NCI-H226 (cell line): ENCODE data around the gene ENTHD1.
A peak's percentile ranks its signal among the peaks of the same experiment; 100 is the strongest.
"Not testable (repeated sequence)": the region's sequence is repeated elsewhere in the genome, so short reads cannot be mapped to it uniquely, and the experiment has no call there.

Experiments
- DNase-seq: peaks from one replicate; pipeline ENCODE4 v3.0.0-alpha.2; 2015

ENTHD1 gene

GRCh38 chr22:39776295-39777009 is 117.1 kb downstream of the ENTHD1 start:
- no peak for DNase-seq

DNA sequence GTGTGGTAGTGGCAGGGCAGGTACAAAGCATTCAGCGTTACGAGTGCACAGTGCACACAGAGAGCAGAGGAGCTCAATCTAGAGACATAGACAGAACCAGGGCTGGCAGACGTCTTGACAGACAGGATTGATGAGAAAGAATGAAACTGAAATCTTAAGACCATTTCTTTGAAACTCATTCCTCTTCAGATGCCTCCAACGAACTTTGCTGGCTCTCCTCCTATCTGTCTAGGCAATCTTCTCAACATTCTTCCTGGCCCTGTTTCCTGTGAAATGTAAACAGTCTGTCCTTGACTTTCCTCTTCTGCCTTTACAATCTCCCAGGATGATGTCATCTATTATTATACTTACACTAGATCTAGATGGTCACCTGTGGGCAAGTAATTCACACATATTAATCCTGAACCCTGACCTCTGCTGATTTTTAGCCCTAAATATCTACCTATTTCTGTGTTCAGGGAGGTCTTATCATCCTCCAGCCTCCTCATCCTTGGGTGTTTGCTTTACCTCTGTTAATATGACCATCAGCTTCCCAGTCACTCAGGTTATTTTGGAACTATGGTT is 119.5 kb downstream of the ENTHD1 start:
- no peak for DNase-seq

DNA sequence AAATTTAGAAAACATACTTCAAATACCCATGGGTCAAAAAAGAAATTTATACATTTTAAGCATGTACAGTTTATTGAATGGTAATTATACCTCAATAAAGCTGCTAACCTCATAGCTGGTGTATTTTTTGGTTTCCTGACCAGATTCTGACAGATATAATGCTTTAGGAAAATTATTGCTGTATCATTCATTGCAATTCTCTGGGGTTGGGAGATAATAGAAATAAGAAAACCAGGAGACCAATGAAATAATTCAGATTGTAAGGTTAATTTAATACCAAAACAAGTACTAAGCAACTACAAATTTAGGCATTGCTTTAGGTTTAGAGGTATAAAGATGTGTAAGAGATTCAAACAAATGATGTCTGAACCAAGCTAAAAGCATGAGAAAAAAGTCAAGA is 120.1 kb downstream of the ENTHD1 start:
- DNase-seq: no peak

DNA sequence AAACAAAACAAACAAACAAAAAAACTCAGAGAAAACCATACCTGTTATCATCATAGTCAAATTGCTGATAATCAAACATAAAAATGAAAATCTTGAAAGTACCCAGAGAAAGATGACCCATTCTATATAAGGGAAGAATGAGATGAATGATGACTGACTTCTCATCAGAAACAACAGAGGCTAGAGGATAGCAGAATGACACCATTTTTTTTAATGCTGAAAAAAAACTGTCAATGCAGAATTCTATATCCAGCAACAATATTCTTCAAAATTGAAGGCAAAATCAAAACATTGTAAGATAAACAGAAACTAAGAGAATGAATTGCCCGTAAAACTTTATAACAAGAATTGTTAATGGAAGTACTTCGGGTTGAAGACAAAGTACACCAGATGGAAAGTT is 122.1 kb downstream of the ENTHD1 start:
- DNase-seq: no peak

GRCh38 chr22:39765661-39766060 is 127.9 kb downstream of the ENTHD1 start:
- DNase-seq: no peak

DNA sequence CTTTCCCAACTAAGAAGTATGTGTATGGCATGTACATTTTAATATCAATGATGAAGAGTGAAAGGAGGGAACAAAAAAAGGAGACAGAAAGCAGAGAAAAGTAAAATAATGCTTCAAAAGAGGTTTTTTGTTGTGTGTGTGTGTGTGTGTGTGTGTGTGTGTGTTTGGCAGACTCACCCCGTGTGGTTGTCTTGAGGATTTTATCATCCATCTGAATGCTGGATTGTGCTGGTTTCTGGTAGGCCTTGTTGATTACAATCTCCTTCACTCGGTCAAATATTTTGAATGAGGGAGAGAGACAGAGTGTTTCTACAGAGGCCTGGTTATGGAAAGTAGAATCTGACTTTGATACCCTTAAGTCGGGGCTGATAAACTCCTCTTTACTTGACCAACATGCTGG is 128.5 kb downstream of the ENTHD1 start:
- no peak for DNase-seq

DNA sequence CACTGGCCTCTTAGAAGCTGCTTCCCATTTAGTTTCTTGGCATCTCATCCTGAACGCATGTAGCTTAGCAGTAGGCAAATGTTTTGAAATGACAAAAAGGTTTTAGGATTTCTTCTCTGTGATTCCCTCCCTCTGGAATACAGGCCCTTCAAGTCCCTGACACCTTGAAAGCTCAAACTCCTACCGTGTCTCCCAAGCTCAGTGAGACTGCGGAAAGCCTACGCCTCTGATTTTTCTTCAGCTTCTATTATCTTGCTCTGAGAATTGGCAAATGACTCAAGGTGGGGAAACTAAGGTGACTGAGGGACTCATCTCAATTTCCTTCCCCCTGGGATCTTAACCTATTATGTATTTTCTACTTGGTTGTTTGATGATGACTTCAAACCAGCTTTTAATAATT is 130.3 kb downstream of the ENTHD1 start:
- no peak for DNase-seq

- no peak for DNase-seq
Measured at GRCh38 chr22:39750759-39751158, 142.8 kb downstream of the ENTHD1 start.

DNA sequence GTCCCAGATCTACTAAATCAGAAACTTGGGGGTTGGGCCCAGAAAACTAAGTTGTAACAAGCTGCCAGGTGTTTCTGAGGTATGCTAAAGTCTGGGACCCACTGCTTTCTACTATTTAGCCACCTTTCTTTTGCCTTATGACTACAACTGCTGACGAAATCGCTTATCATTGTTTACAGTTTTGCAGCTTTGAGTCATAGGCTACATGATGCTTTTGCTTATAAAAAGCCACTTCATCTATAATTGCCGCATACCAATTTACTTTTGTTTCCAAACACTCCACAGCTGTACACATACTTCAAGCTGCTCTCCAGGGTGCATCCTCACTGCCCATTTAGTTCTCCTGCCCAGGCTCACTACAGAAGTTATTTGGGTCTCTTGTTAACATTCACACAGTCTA is 144.7 kb downstream of the ENTHD1 start:
- peak; percentile 55 for DNase-seq

DNA sequence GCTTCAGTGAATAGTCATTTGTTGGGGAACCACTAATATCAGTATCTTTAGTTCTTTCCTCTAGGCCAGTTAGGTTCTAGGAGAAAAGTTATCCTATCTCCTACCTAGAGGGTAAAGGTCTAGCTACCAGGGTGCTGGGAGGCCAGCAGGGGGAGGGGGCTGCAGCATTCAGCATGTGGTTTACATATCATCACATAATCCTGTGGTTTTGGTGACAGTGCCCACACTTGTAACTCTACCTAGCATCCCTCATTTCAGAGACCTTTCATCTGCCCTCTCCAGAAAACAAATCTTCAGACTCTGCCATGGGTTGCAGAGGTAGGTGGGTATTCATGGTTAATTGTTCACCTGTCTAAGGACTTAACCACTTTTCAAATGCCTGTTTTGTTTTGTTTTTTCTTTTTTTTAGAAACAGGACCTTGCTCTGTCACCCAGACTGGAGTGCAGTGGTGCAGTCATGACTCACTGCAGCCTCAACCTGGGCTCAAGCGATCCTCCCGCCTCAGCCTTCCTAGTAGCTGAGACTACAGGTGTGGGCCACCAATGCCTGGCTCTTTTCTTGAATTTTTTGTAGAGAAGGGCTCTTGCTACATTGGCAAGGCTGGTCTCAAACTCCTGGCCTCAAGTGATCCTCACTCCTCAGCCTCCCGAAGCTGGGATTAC is 146.8 kb downstream of the ENTHD1 start:
- DNase-seq: no peak

DNA sequence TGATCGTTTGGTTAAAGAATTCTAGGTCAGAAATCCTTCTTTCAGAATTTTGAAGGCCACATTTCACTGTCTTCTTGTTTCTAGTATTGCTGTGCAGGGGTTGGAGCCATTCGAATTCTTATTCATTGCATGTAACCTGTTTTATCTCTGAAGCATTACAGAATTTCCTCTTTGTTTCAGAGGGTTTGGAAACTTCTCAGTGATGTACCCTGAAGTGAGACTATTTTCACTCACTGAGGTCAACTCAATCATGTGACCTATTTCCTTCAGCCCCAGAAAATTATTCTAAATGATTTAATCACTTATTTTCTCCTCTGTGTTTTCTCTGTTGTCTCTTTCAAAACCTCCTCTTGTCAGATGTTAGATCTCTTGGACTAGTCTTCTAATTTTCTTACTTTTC is 147.8 kb downstream of the ENTHD1 start:
- DNase-seq: no peak

GRCh38 chr22:39744353-39744752 is 149.2 kb downstream of the ENTHD1 start:
- DNase-seq: no peak

GRCh38 chr22:39743935-39744334 is 149.6 kb downstream of the ENTHD1 start:
- DNase-seq: no peak

DNA sequence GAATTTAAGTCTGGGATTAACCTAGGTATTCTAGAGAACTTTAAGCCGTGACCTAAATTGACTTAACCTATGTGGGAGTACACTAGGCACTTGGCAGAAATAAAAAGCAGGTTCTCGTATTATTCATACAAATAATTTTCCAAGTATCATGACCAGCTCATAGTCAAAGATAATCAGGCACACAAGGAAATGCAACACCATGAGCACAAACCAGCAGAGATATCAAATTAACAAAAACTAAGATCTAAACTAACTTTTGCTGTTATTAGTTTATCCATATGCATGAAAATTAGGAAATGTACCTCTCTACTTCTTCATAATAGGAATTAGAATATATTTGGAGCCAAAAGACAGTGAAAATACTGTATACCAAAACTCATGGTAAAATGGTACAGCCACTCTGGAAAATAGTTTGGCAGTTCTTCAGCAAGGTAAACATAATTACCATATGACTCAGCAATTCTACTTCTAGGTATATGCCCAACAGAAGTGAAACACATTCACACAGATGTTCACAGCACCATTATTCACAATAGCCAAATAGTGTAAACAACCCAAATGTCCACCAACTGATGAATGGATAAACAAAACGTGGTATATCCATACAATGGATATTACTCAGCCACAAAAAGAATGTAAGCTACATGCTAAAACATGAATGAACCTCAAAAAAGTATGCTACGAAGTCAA is 154.1 kb downstream of the ENTHD1 start:
- DNase-seq: no peak

DNA sequence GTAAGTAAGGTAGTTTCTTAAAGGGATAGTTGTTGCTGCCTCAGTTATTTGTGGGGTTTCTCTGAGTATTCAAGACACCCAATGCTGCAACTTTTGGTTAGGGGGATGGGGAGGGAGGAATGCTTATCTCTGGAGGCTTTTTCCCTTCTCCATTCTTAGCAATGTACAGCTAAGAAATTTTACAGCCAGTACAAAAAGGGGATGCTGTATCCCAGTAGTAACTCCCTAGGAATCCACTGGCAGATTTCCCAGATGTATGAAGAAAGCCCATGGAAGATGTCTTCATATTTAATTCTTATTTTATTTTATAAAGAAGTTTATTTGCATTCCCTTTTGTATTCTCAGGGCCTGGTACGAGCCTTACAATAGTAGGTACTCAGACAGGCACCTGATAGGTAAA is 154.8 kb downstream of the ENTHD1 start:
- peak; percentile 78 for DNase-seq

GRCh38 chr22:39735776-39736175 is 157.8 kb downstream of the ENTHD1 start:
- no peak for DNase-seq

DNA sequence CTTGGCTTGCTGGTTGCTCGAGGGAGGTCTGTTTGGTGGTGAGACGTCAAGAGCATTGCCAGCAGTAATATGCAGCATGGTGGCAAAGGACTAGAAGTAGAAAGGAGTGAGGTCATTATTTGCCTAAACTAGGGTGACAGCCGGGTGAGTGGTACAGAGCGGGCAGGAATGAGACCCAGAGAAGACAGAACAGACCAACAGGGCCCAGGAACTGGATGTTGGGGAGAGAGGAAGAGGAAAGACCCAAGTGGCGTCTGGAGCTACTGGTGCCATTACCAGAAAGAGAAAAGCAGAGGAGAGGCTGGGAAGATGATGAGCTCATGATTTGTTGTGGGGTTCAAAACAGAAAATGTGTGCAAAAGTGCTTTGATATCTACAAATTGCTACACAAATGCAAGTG is 158.7 kb downstream of the ENTHD1 start:
- DNase-seq: no peak

DNA sequence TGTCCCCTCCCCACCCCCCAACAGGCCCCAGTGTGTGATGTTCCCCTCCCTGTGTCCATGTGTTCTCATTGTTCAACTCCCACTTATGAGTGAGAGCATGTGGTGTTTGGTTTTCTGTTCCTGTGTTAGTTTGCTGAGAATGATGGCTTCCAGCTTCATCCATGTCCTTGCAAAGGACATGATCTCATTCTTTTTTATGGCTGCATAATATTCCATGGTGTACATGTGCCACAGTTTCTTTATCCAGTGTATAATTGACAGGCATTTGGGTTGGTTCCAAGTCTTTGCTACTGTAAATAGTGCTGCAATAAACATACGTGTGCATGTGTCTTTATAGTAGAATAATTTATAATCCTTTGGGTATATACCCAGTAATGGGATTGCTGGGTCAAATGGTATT is 159.5 kb downstream of the ENTHD1 start:
- DNase-seq: not testable (repeated sequence)

GRCh38 chr22:39733191-39733590 is 160.4 kb downstream of the ENTHD1 start:
- no peak for DNase-seq

DNA sequence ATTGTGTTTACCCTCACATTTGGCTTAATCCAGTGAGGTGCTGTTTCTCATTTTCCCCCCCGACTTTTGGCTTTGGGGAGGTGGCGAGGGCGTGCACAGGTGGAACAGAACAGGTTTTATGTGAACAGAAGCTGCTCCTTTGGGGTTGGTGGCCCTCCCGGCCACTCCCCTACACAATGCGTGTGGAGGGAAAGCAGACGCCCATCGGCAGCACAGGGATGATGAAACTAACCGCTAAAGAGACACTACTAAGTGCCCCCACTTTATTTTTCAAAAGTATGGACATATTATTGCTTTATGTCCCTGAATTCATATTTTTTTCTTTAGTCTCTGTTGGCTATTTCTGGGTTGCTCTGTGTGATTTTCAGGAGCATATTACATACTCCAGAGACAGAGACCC is 160.9 kb downstream of the ENTHD1 start:
- DNase-seq: no peak

GRCh38 chr22:39731881-39732555 is 161.5 kb downstream of the ENTHD1 start:
- no peak for DNase-seq

- DNase-seq: no peak
Measured at GRCh38 chr22:39731481-39731880, 162.1 kb downstream of the ENTHD1 start.
